Caco-2 (cell line): ENCODE results near the gene CCDC191. TPM values are rescaled to one million over a fixed set of nuclear protein-coding genes. Genes with fewer than 3 reads are reported as not detected.

ENCODE experiments used
- BruUV-seq: library from RNA; stranded (reverse); fragments of 400-500 nt; replicated peaks from 2 replicates; lab custom pipeline; 2021; lab: Mats Ljungman, UMichigan
- CTCF ChIA-PET: fragments of 300-600 bp; sonication (Branson Sonifier 250); formaldehyde crosslinking; loops from one replicate; lab custom pipeline; 2022; ENCODE audit warnings: antibody characterized with exemption; lab: Charles Lee
- POLR2A ChIA-PET: fragments of 300-600 bp; sonication (Branson Sonifier 250); formaldehyde crosslinking; loops from one replicate; lab custom pipeline; 2022; ENCODE audit warnings: antibody characterized with exemption; lab: Charles Lee
- DNase-seq, 2 experiments: peaks; one replicate each; pipeline versions ENCODE4 v3.0.0 to v3.0.0-alpha.2; 2020 to 2022
- H3K27me3 ChIP-seq: replicated peaks from 2 replicates; pipeline ENCODE4 v1.6.0; 2011; ENCODE audit warnings: low read length; ENCODE audit not compliant: control insufficient read depth, insufficient read depth
- H3K36me3 ChIP-seq: 2 replicates; pipeline ENCODE4 v1.5.1; 2011; ENCODE audit warnings: low read length; ENCODE audit not compliant: control insufficient read depth, insufficient read depth
- H3K4me1 ChIP-seq: fragments of 250-450 bp; sonication (Bioruptor Pico); 2 replicates; pipeline ENCODE4 v1.5.1; 2020; ENCODE audit warnings: mild to moderate bottlenecking
- H3K4me3 ChIP-seq: 2 replicates; pipeline ENCODE4 v1.5.1; 2011; ENCODE audit warnings: low read depth, mild to moderate bottlenecking, control low read depth, low read length
- H3K9me3 ChIP-seq: fragments of 250-450 bp; sonication (Bioruptor Pico); 2 replicates; pipeline ENCODE4 v1.5.1; 2020; ENCODE audit warnings: mild to moderate bottlenecking, moderate library complexity
- H3K27ac Mint-ChIP-seq: one replicate; pipeline ENCODE4 v1.8.0; 2022; ENCODE audit warnings: mixed read lengths; ENCODE audit not compliant: unreplicated experiment
- H3K27me3 Mint-ChIP-seq: one replicate; pipeline ENCODE4 v1.8.0; 2022; ENCODE audit warnings: mixed read lengths; ENCODE audit not compliant: insufficient read depth, unreplicated experiment
- H3K36me3 Mint-ChIP-seq: one replicate; pipeline ENCODE4 v1.8.0; 2022; ENCODE audit warnings: mild to moderate bottlenecking, mixed read lengths; ENCODE audit not compliant: insufficient read depth, unreplicated experiment
- H3K4me1 Mint-ChIP-seq: one replicate; pipeline ENCODE4 v1.8.0; 2022; ENCODE audit warnings: low read depth, mixed read lengths; ENCODE audit not compliant: unreplicated experiment
- H3K4me3 Mint-ChIP-seq: one replicate; pipeline ENCODE4 v1.8.0; 2022; ENCODE audit warnings: mild to moderate bottlenecking, moderate library complexity, mixed read lengths; ENCODE audit not compliant: unreplicated experiment
- H3K9me3 Mint-ChIP-seq: one replicate; pipeline ENCODE4 v1.8.0; 2022; ENCODE audit warnings: mixed read lengths; ENCODE audit not compliant: unreplicated experiment
- CTCF ChIP-seq, 2 experiments: fragments of 200-600 bp in 1 of 2; IDR thresholded peaks; 1 replicate in 1 of 2; 2 replicates in 1 of 2; pipeline versions ENCODE4 v1.5.1 to v1.8.0; 2011 to 2022; ENCODE audit warnings: antibody characterized with exemption in 1 of 2, control low read depth in 1 of 2, inconsistent platforms in 1 of 2, low read depth in 1 of 2, low read length in 1 of 2, mild to moderate bottlenecking in 1 of 2, moderate library complexity in 1 of 2; ENCODE audit not compliant: insufficient read depth in 1 of 2, severe bottlenecking in 1 of 2, unreplicated experiment in 1 of 2
- intact Hi-C: fragments of 100-400 bp; cut with micrococcal nuclease; formaldehyde crosslinking; loops from one replicate; pipeline ENCODE4 v1.10.0; 2022; ENCODE audit not compliant: unreplicated experiment
- total RNA-seq: library from RNA; stranded (reverse); gene quantifications from 2 replicates; pipeline ENCODE4 v1.2.3, GENCODE V29; 2022

CCDC191 gene
- total RNA-seq, 1 experiment from 2014 or later: 2.2 TPM

- H3K36me3 Mint-ChIP-seq: peaks cover 70% of the 10 kb centered on the region
- H3K9me3 Mint-ChIP-seq: no peaks in the 10 kb centered on the region
- intact Hi-C loops: no loop called here
Observed at GRCh38 chr3:114078126-114078525, 21.8 kb upstream of the CCDC191 start.

GRCh38 chr3:114076711-114077110, 20.4 kb upstream of the CCDC191 start:
- H3K27me3 ChIP-seq: no peaks in the 10 kb centered on the region
- H3K9me3 Mint-ChIP-seq: no peaks in the 10 kb centered on the region
- H3K4me3 Mint-ChIP-seq: no peak overlapping the region
- POLR2A ChIA-PET: no interaction called here
- H3K4me3 ChIP-seq: no peak overlapping the region
- H3K27ac Mint-ChIP-seq: no peak overlapping the region
- DNase-seq: no peak
- BruUV-seq: no TSS peak
- H3K4me1 ChIP-seq: no peaks in the 10 kb centered on the region
- H3K9me3 ChIP-seq: no peaks in the 10 kb centered on the region
- intact Hi-C loops: no loop called here
- no peak for TF ChIP-seq CTCF (IDR thresholded peaks at IDR 0.05; ENCODE audit: insufficient read depth in 1 of 2, low read depth in 1 of 2, low read length in 1 of 2, severe bottlenecking in 1 of 2, unreplicated experiment in 1 of 2)
- peaks cover 71% of the 10 kb centered on the region for H3K36me3 Mint-ChIP-seq
- H3K36me3 ChIP-seq: peaks cover 5% of the 10 kb centered on the region
- no peaks in the 10 kb centered on the region for H3K27me3 Mint-ChIP-seq
- CTCF ChIA-PET: no interaction called here
- peaks cover 6% of the 10 kb centered on the region for H3K4me1 Mint-ChIP-seq

More at GRCh38 chr3:114078126-114078525, 21.8 kb upstream of the CCDC191 start:
- peaks cover 5% of the 10 kb centered on the region for H3K36me3 ChIP-seq
- no peak overlapping the region for H3K4me3 ChIP-seq
- no peak for DNase-seq
- no TSS peak for BruUV-seq
- ChIA-PET CTCF (no interaction called here), POLR2A (no interaction called here)
- TF ChIP-seq CTCF (IDR thresholded peaks at IDR 0.05; ENCODE audit: insufficient read depth in 1 of 2, low read depth in 1 of 2, low read length in 1 of 2, severe bottlenecking in 1 of 2, unreplicated experiment in 1 of 2): no peak
- Mint-ChIP-seq H3K4me1 (peaks cover 6% of the 10 kb centered on the region), H3K4me3 (no peak overlapping the region), H3K27ac (no peak overlapping the region), H3K27me3 (no peaks in the 10 kb centered on the region)
- no peaks in the 10 kb centered on the region for H3K9me3 ChIP-seq
- no peaks in the 10 kb centered on the region for H3K4me1 ChIP-seq
- no peaks in the 10 kb centered on the region for H3K27me3 ChIP-seq

GRCh38 chr3:114071786-114072185, 15.5 kb upstream of the CCDC191 start:
- Mint-ChIP-seq H3K4me3 (no peak overlapping the region), H3K27me3 (no peaks in the 10 kb centered on the region), H3K9me3 (no peaks in the 10 kb centered on the region), H3K36me3 (peaks cover 55% of the 10 kb centered on the region), H3K4me1 (peaks cover 6% of the 10 kb centered on the region), H3K27ac (no peak overlapping the region)
- POLR2A ChIA-PET: no interaction called here
- no peak for TF ChIP-seq CTCF (IDR thresholded peaks at IDR 0.05; ENCODE audit: insufficient read depth in 1 of 2, low read depth in 1 of 2, low read length in 1 of 2, severe bottlenecking in 1 of 2, unreplicated experiment in 1 of 2)
- Histone ChIP-seq H3K4me3 (no peak overlapping the region), H3K9me3 (no peaks in the 10 kb centered on the region), H3K4me1 (no peaks in the 10 kb centered on the region), H3K27me3 (no peaks in the 10 kb centered on the region), H3K36me3 (peaks cover 4% of the 10 kb centered on the region)
- no peak for DNase-seq
- BruUV-seq: no TSS peak
- intact Hi-C loops: no loop called here
- CTCF ChIA-PET: no interaction called here
